OCI-LY1 (cell line): Measurements from ENCODE around the gene PCSK4.
"Not testable (repeated sequence)": the region's sequence is repeated elsewhere in the genome, so short reads cannot be mapped to it uniquely, and the experiment has no call there.

Source experiments
- H2AFZ ChIP-seq: fragments of 200-600 bp; sonication (generic), shearing (Covaris generic); 2 replicates; pipeline ENCODE4 v1.6.0; 2014; ENCODE audit warnings: antibody characterized with exemption, mild to moderate bottlenecking, low read length
- H3F3A ChIP-seq: fragments of 200-600 bp; sonication (generic), shearing (Covaris generic); 2 replicates; pipeline ENCODE4 v1.6.0; 2014; ENCODE audit warnings: mild to moderate bottlenecking, antibody characterized with exemption, low read length, moderate library complexity; ENCODE audit not compliant: insufficient read depth
- H3K27ac ChIP-seq: fragments of 200-600 bp; sonication (generic); 2 replicates; pipeline ENCODE4 v1.5.1; 2014; ENCODE audit warnings: low read length, mixed run types, mild to moderate bottlenecking, low read depth; ENCODE audit not compliant: poor library complexity, severe bottlenecking
- H3K27me3 ChIP-seq: fragments of 200-600 bp; sonication (generic); 2 replicates; pipeline ENCODE4 v1.6.0; 2014; ENCODE audit warnings: antibody characterized with exemption, mild to moderate bottlenecking, low read length, moderate library complexity; ENCODE audit not compliant: insufficient read depth
- H3K36me3 ChIP-seq: fragments of 200-600 bp; sonication (generic); 2 replicates; pipeline ENCODE4 v1.6.1; 2014; ENCODE audit warnings: mild to moderate bottlenecking, antibody characterized with exemption, low read length, moderate library complexity, mixed read lengths; ENCODE audit not compliant: insufficient read depth
- H3K4me1 ChIP-seq: fragments of 200-600 bp; sonication (generic); 2 replicates; pipeline ENCODE4 v1.5.1; 2014; ENCODE audit warnings: mild to moderate bottlenecking, low read length, moderate library complexity; ENCODE audit not compliant: insufficient read depth, severe bottlenecking
- H3K4me2 ChIP-seq: fragments of 200-600 bp; sonication (generic), shearing (Covaris generic); 2 replicates; pipeline ENCODE4 v1.6.1; 2014; ENCODE audit warnings: low read length
- H3K4me3 ChIP-seq: fragments of 200-600 bp; sonication (generic); 2 replicates; pipeline ENCODE4 v1.5.1; 2014; ENCODE audit warnings: low read length, low read depth, mild to moderate bottlenecking, mixed read lengths; ENCODE audit not compliant: poor library complexity, severe bottlenecking
- H3K79me2 ChIP-seq: fragments of 200-600 bp; shearing (Covaris generic); 2 replicates; pipeline ENCODE4 v1.6.1; 2016; ENCODE audit warnings: mixed run types, low read length, mixed read lengths; ENCODE audit not compliant: insufficient read depth
- H3K9ac ChIP-seq: fragments of 200-600 bp; sonication (generic), shearing (Covaris generic); 2 replicates; pipeline ENCODE4 v1.6.1; 2014; ENCODE audit warnings: mild to moderate bottlenecking, low read length, mixed read lengths
- H3K9me2 ChIP-seq: fragments of 200-600 bp; sonication (generic), shearing (Covaris generic); 2 replicates; pipeline ENCODE4 v1.6.1; 2014; ENCODE audit warnings: low read depth, mild to moderate bottlenecking, low read length, mixed read lengths
- H3K9me3 ChIP-seq: fragments of 200-600 bp; shearing (Covaris generic); 2 replicates; pipeline ENCODE4 v1.6.1; 2014; ENCODE audit warnings: low read length, mixed read lengths
- H4K20me1 ChIP-seq: fragments of 200-600 bp; sonication (generic), shearing (Covaris generic); 2 replicates; pipeline ENCODE4 v1.6.0; 2016; ENCODE audit warnings: mild to moderate bottlenecking, low read length; ENCODE audit not compliant: insufficient read depth
- EZH2 ChIP-seq: fragments of 200-600 bp; sonication (generic), shearing (Covaris generic); IDR thresholded peaks from 2 replicates; pipeline ENCODE4 v1.8.0; 2017; ENCODE audit warnings: borderline replicate concordance, mixed run types, mild to moderate bottlenecking, antibody characterized with exemption, low read length, moderate library complexity, mixed read lengths
- TF ChIP-seq, protein P1 (sequence below): fragments of 200-600 bp; sonication (generic), shearing (Covaris generic); IDR thresholded peaks from 2 replicates; pipeline ENCODE4 v1.5.1; 2017; ENCODE audit warnings: mild to moderate bottlenecking, antibody characterized with exemption, low read length, moderate library complexity, mixed read lengths

PCSK4 gene

GRCh38 chr19:1441022-1441426, 49.1 kb downstream of the PCSK4 start:
- H3K79me2 ChIP-seq = peaks cover 14% of the 10 kb centered on the region
- no peaks in the 10 kb centered on the region for H4K20me1 ChIP-seq
- H3K9ac ChIP-seq = no peak overlapping the region
- peak overlapping the region; percentile 2 for H3K27ac ChIP-seq
- peaks cover 11% of the 10 kb centered on the region; the same call in 1 of the 2 replicates for H3F3A ChIP-seq
- TF ChIP-seq, protein P1, sequence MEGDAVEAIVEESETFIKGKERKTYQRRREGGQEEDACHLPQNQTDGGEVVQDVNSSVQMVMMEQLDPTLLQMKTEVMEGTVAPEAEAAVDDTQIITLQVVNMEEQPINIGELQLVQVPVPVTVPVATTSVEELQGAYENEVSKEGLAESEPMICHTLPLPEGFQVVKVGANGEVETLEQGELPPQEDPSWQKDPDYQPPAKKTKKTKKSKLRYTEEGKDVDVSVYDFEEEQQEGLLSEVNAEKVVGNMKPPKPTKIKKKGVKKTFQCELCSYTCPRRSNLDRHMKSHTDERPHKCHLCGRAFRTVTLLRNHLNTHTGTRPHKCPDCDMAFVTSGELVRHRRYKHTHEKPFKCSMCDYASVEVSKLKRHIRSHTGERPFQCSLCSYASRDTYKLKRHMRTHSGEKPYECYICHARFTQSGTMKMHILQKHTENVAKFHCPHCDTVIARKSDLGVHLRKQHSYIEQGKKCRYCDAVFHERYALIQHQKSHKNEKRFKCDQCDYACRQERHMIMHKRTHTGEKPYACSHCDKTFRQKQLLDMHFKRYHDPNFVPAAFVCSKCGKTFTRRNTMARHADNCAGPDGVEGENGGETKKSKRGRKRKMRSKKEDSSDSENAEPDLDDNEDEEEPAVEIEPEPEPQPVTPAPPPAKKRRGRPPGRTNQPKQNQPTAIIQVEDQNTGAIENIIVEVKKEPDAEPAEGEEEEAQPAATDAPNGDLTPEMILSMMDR = no peak
- no peak for TF ChIP-seq EZH2
- H3K36me3 ChIP-seq = peaks cover 40% of the 10 kb centered on the region
- H3K4me1 ChIP-seq = peaks cover 52% of the 10 kb centered on the region
- no peaks in the 10 kb centered on the region for H3K27me3 ChIP-seq
- H3K9me2 ChIP-seq = no peaks in the 10 kb centered on the region
- peak overlapping the region; percentile 74; the same call in 1 of the 2 replicates for H3K4me2 ChIP-seq
- H3K9me3 ChIP-seq = no peaks in the 10 kb centered on the region
- no peak overlapping the region for H2AFZ ChIP-seq
- H3K4me3 ChIP-seq = peak overlapping the region; percentile 73

DNA sequence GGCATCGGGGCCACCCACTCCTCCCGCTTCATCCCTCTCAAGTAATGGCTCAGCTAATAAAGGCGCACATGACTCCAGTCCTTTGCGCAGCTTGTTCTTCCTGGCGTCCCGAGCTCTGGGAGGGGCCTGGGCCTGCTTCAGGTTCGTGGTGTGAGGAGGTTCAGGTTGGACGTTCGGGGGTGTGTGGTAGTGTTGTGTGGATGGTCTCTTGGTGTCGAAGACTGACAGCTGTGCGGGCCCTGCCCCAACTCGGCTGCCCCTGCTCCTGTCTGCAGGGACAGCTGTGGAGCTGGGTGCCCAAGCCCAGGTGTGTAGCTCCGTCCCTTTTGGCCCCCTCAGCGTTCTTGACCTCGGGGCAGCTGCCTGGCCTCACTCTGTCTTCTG, 49.7 kb downstream of the PCSK4 start:
- Histone ChIP-seq H4K20me1 (no peaks in the 10 kb centered on the region), H3K27me3 (no peaks in the 10 kb centered on the region), H3K4me2 (peak overlapping the region; percentile 74), H3K4me3 (peak overlapping the region; percentile 73), H3K9ac (peak overlapping the region; percentile 54; the same call in 1 of the 2 replicates), H3K4me1 (peaks cover 52% of the 10 kb centered on the region), H2AFZ (no peak overlapping the region), H3F3A (peaks cover 11% of the 10 kb centered on the region; the same call in 1 of the 2 replicates), H3K9me2 (no peaks in the 10 kb centered on the region), H3K9me3 (no peaks in the 10 kb centered on the region), H3K27ac (peak overlapping the region; percentile 14), H3K79me2 (peaks cover 14% of the 10 kb centered on the region), H3K36me3 (peaks cover 45% of the 10 kb centered on the region)
- no peak for TF ChIP-seq EZH2
- TF ChIP-seq, protein P1 = no peak

DNA sequence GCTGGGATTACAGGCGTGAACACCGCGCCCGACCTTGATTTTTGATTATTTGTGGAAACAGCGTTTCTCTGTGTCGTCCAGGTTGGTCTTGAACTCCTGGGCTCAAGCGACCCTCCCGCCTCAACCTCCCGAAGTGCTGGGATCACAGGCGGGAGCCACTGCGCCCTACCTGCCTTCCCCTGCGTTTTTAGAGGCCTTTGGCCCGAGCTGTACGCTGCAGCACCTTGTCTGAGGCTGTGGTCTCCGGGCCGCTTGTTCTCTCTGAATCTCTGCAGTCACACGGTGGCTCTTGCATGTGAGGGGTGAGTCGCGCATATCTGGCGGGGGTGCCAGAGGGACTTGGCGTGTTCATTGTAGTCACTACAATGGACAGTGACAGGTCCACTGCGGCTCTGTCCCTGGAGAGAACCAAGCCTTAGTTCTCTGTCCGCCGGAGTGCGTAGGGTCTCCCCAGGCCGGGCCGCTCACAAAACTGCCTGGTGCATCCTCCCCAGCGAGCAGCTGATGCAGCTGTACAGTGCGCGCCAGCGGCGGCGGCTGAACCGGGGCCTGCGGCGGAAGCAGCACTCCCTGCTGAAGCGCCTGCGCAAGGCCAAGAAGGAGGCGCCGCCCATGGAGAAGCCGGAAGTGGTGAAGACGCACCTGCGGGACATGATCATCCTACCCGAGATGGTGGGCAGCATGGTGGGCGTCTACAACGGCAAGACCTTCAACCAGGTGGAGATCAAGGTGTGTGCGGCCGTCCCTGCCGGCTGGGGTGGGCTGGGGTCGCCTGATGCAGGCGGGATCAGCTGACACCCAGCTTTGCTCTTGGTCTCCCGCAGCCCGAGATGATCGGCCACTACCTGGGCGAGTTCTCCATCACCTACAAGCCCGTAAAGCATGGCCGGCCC, 50.4 kb downstream of the PCSK4 start:
- Histone ChIP-seq H3K4me2 (peak overlapping the region; percentile 74), H3K79me2 (peaks cover 14% of the 10 kb centered on the region), H3K36me3 (peaks cover 51% of the 10 kb centered on the region), H3K27ac (peak overlapping the region; percentile 66), H3K9ac (peak overlapping the region; percentile 90), H3F3A (peaks cover 11% of the 10 kb centered on the region; the same call in 1 of the 2 replicates), H3K4me3 (peak overlapping the region; percentile 73), H3K4me1 (peaks cover 50% of the 10 kb centered on the region)
- H3K9me3 ChIP-seq, H2AFZ ChIP-seq, H4K20me1 ChIP-seq, H3K27me3 ChIP-seq, H3K9me2 ChIP-seq: not testable (repeated sequence)
